ENCODE data around the gene DLAT. TPM values are rescaled to one million over a fixed set of nuclear protein-coding genes. Genes with fewer than 3 reads are reported as not detected.

The DLAT gene
- total and polyA plus RNA-seq, 2 experiments from 2014 or later: 31.8 to 66.5 TPM

GRCh38 chr11:112051768-112052167 lies 26.6 kb downstream of the DLAT start (continued):
- TF ChIP-seq ZNF462 (CRISPR knock-in tag; IDR thresholded peaks at IDR 0.05): no peak
- no peak for TF ChIP-seq STAT1 (IDR thresholded peaks at IDR 0.05; ENCODE audit: unreplicated experiment)
- TF ChIP-seq ETS1 (IDR thresholded peaks at IDR 0.05): no peak
- TF ChIP-seq EZH2 (IDR thresholded peaks at IDR 0.05; ENCODE audit: low read depth, unreplicated experiment): no peak
- no peak for TF ChIP-seq CTCF (conservative IDR thresholded peaks at IDR 0.05; ENCODE audit: low read depth in 2 of 2)
- no peak for TF ChIP-seq CREB1 (CRISPR knock-in tag; IDR thresholded peaks at IDR 0.05; ENCODE audit: low read depth)

- H4K20me1 ChIP-seq (replicated peaks; ENCODE audit: insufficient read depth): peaks cover 15% of the 10 kb centered on the region; the same call in 1 of the 2 replicates
- no peak for DNase-seq (ENCODE audit: low spot score)
- no peak overlapping the region for H3K4me3 Mint-ChIP-seq
- H3K4me1 Mint-ChIP-seq: no peaks in the 10 kb centered on the region
- H3K27ac Mint-ChIP-seq: no peak overlapping the region
- H3K4me3 ChIP-seq: no peak overlapping the region
- H3K27me3 ChIP-seq (ENCODE audit: insufficient read depth): no peaks in the 10 kb centered on the region
- no peaks in the 10 kb centered on the region for H3K9me3 Mint-ChIP-seq
- peaks cover 33% of the 10 kb centered on the region for H3K36me3 ChIP-seq (ENCODE audit: insufficient read depth)
- H3K4me2 ChIP-seq: no peak overlapping the region
- H3K27ac ChIP-seq (ENCODE audit: low read depth): no peak overlapping the region
- no peaks in the 10 kb centered on the region for H3K4me1 ChIP-seq (ENCODE audit: insufficient read depth)
- ATAC-seq: no peak
- peaks cover 3% of the 10 kb centered on the region for H3K27me3 Mint-ChIP-seq (ENCODE audit: insufficient read depth, low read depth, poor library complexity)
- H3K9me2 ChIP-seq (ENCODE audit: insufficient read depth): no peaks in the 10 kb centered on the region
- H3K36me3 Mint-ChIP-seq (ENCODE audit: low read depth): peaks cover 59% of the 10 kb centered on the region
- H3K79me2 ChIP-seq (replicated peaks; ENCODE audit: insufficient read depth): peaks cover 5% of the 10 kb centered on the region; the same call in 1 of the 2 replicates
- H2AFZ ChIP-seq: no peak overlapping the region
- TF ChIP-seq CREB1 (CRISPR knock-in tag; IDR thresholded peaks at IDR 0.05; ENCODE audit: low read depth) (no peak), ZNF331 (CRISPR knock-in tag; IDR thresholded peaks at IDR 0.05; ENCODE audit: low read depth) (no peak), STAT1 (IDR thresholded peaks at IDR 0.05; ENCODE audit: unreplicated experiment) (no peak), REST (IDR thresholded peaks at IDR 0.05; ENCODE audit: unreplicated experiment) (no peak), NANOG (IDR thresholded peaks at IDR 0.05; ENCODE audit: borderline replicate concordance) (no peak), EZH2phosphoT487 (IDR thresholded peaks at IDR 0.05; ENCODE audit: unreplicated experiment) (no peak), EZH2 (IDR thresholded peaks at IDR 0.05; ENCODE audit: low read depth, unreplicated experiment) (no peak)
- 0 out of 2 replicates have a peak, but pooled peaks cover 3% of the 10 kb centered on the region for H3F3A ChIP-seq (replicated peaks; ENCODE audit: low read depth)
Observed at GRCh38 chr11:112057170-112057569, 32.0 kb downstream of the DLAT start.
